Stimulated activated memory B cell treated with anti-CD40 and anti-IgM and Interleukin-4, amounts not matched to agents 10 μg/mL and 1 μg/mL and 100 μg/mL, for 72 hours (primary cell): ENCODE results near the gene TNFAIP2.

Source experiments
- ATAC-seq: fragments of 150-1000 bp; cut with Tn5 transposase; 2 replicates; pipeline ENCODE4 v1.10.0; 2021
- H3K27ac Mint-ChIP-seq: one replicate; pipeline ENCODE4 v1.8.0; 2022; ENCODE audit warnings: mild to moderate bottlenecking, mixed read lengths
- H3K27me3 Mint-ChIP-seq: one replicate; pipeline ENCODE4 v1.8.0; 2022; ENCODE audit warnings: mixed read lengths
- H3K36me3 Mint-ChIP-seq: one replicate; pipeline ENCODE4 v1.8.0; 2022; ENCODE audit warnings: mixed read lengths
- H3K4me1 Mint-ChIP-seq: one replicate; pipeline ENCODE4 v1.8.0; 2022; ENCODE audit warnings: mixed read lengths
- H3K4me3 Mint-ChIP-seq: one replicate; pipeline ENCODE4 v1.8.0; 2022; ENCODE audit warnings: mild to moderate bottlenecking, moderate library complexity, mixed read lengths
- H3K9me3 Mint-ChIP-seq: one replicate; pipeline ENCODE4 v1.8.0; 2022; ENCODE audit warnings: mixed read lengths

TNFAIP2 gene

GRCh38 chr14:103089386-103090335, 33.6 kb upstream of the TNFAIP2 start:
- Mint-ChIP-seq H3K4me3 (no peak overlapping the region), H3K9me3 (no peaks in the 10 kb centered on the region), H3K4me1 (peaks cover 29% of the 10 kb centered on the region), H3K27me3 (peaks cover 21% of the 10 kb centered on the region), H3K27ac (no peak overlapping the region), H3K36me3 (no peaks in the 10 kb centered on the region)
- ATAC-seq: no peak

- no peak for ATAC-seq
- Mint-ChIP-seq H3K36me3 (no peaks in the 10 kb centered on the region), H3K9me3 (no peaks in the 10 kb centered on the region), H3K27me3 (peaks cover 16% of the 10 kb centered on the region), H3K4me3 (peak overlapping the region; percentile 67), H3K27ac (no peak overlapping the region), H3K4me1 (peaks cover 35% of the 10 kb centered on the region)
These were observed 32.7 kb upstream of the TNFAIP2 start for GRCh38 chr14:103090481-103091020.

DNA sequence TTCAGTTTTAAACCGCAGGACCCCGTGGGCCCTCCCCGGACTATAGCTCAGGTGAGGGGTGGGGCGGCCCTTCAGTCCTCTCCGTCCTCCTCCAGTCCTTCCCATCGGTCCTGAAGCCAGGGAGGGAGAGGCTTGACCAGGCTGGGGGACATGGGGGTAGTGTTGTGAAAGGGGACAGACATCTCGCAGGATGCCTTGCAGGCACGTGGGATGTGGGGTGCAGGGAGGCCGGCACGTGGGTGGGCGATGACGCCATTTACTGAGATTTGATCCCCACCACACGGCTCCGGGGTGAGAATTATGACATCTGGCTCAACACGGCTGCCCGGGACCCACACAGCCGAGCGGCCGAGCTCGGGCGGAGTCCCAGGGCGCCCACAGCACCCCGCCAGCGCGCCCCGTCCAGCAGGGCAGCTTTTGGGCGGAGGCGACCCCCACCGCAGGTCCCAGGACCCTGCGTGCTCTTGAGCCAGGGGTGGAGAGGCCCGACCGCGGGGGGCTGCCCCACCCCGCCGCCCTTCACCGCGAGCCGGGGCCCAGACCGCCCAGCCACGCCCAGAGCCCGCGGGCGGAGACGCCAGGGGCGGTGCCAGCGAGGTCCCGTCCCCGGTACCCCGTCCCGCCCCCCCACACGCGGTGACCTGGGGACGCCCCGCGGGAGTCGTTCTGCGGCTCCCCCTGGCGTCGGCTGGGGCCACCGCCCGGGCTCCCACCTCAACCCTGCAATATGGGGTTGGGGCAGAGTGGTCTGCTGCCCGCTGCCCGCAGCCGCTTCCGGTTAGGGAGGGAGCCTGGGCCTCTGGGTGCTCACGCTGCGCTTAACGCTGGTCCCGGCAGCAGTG, 32.0 kb upstream of the TNFAIP2 start:
- Mint-ChIP-seq H3K4me1 (peaks cover 35% of the 10 kb centered on the region), H3K36me3 (no peaks in the 10 kb centered on the region), H3K27ac (no peak overlapping the region), H3K27me3 (peaks cover 12% of the 10 kb centered on the region), H3K9me3 (no peaks in the 10 kb centered on the region), H3K4me3 (peak overlapping the region; percentile 67)
- ATAC-seq: peak; percentile 79

- Mint-ChIP-seq H3K27me3 (peaks cover 12% of the 10 kb centered on the region), H3K4me3 (peak overlapping the region; percentile 51), H3K9me3 (no peaks in the 10 kb centered on the region), H3K4me1 (peaks cover 35% of the 10 kb centered on the region), H3K36me3 (no peaks in the 10 kb centered on the region), H3K27ac (no peak overlapping the region)
- no peak for ATAC-seq
These were observed 31.4 kb upstream of the TNFAIP2 start for GRCh38 chr14:103091883-103092222.

DNA sequence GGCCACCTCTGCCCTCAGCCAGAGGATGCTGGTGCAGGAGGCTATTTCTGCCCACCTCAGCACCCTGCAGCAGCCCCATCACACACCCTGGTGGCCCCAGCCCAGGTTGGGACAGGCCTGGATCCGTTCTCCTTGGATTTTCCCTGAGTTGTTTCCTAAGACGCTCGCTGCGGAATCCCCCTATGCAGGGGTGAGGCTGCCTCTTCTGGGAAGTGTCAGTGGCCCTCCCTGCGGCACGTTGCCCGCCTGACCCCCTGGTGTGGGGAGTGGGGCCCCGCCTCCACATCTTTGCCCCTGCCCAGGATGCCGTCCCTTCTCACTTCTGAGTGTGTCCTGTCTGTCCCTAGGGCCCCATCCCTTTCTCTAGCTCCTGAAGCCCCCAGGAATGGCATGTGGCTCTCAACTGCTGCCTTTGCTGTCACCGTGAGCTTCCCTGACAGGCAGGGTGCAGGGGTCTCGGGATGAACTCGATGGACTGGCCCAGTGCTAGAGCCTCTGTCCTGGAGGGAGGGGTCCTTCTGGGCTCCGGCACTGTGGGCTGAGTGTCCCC, 29.3 kb upstream of the TNFAIP2 start:
- peaks cover 19% of the 10 kb centered on the region for H3K27me3 Mint-ChIP-seq
- no peaks in the 10 kb centered on the region for H3K36me3 Mint-ChIP-seq
- no peak for ATAC-seq
- H3K27ac Mint-ChIP-seq: no peak overlapping the region
- peaks cover 32% of the 10 kb centered on the region for H3K4me1 Mint-ChIP-seq
- H3K4me3 Mint-ChIP-seq: no peak overlapping the region
- no peaks in the 10 kb centered on the region for H3K9me3 Mint-ChIP-seq

- Mint-ChIP-seq H3K9me3 (no peaks in the 10 kb centered on the region), H3K27ac (no peak within 1 kb of the TSS), H3K4me1 (peaks cover 25% of the 10 kb centered on the region), H3K4me3 (no peak within 1 kb of the TSS), H3K36me3 (no peaks in the 10 kb centered on the region), H3K27me3 (peaks cover 19% of the 10 kb centered on the region)
- ATAC-seq: no peak
These were observed 28.7 kb upstream of the TNFAIP2 start, which contains the start of gene EXOC3L4 for GRCh38 chr14:103094406-103095209. Gene EXOC3L4, plus strand, starts transcription at chr14:103094725. Its CDS starts 5,495 bp downstream, at chr14:103100220.

DNA sequence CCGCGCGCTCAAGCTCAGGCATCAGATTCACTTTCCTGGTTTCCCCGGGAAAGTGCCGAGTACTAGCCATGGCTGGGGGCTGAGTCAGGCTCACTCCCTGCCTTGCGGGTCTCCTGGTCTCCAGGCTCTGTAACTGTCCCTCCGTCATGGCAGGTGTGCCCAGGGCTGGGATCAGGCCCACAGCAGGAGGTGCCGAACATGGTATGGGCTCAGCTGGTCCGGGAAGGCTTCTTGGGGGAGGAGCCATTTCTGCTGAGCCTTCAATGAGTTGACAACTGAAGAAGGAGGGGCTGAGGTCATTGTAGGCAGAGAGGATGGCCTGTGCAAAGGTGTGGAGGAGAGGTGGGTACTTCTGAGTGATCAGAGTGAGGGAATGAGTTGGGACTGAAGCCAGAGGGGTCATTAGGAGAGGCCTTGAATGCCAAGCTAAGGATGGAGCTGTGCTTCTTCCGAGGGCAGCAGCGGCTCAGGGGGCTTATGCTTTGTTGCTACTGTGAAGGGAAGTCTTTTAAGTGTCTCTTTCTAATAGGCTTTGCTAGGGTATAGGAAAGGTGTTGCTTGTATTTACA, 28.0 kb upstream of the TNFAIP2 start:
- H3K27me3 Mint-ChIP-seq: peaks cover 19% of the 10 kb centered on the region
- no peaks in the 10 kb centered on the region for H3K9me3 Mint-ChIP-seq
- H3K4me1 Mint-ChIP-seq: peaks cover 30% of the 10 kb centered on the region
- ATAC-seq: no peak
- no peak overlapping the region for H3K27ac Mint-ChIP-seq
- H3K4me3 Mint-ChIP-seq: no peak overlapping the region
- H3K36me3 Mint-ChIP-seq: no peaks in the 10 kb centered on the region

DNA sequence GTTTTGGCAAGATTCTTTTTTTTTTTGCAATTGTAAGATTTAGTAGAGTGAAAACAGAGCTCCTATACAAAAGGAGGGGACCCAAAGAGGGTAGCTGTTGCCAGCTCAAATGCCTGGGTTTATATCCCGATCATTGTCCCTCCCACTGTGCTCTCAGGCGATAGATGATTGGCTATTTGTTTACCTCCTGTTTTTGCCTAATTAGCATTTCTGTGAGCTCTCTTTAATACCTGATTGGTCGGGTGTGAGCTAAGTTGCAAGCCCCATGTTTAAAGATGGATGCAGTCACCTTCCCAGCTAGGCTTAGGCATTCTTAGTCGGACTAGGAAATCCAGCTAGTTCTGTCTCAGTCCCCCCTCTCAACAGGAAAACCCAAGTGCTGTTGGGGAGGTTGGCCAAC, 26.9 kb upstream of the TNFAIP2 start:
- Mint-ChIP-seq H3K4me3 (no peak overlapping the region), H3K4me1 (peaks cover 35% of the 10 kb centered on the region), H3K27ac (peak overlapping the region; percentile 5), H3K9me3 (no peaks in the 10 kb centered on the region), H3K27me3 (peaks cover 19% of the 10 kb centered on the region), H3K36me3 (no peaks in the 10 kb centered on the region)
- no peak for ATAC-seq

DNA sequence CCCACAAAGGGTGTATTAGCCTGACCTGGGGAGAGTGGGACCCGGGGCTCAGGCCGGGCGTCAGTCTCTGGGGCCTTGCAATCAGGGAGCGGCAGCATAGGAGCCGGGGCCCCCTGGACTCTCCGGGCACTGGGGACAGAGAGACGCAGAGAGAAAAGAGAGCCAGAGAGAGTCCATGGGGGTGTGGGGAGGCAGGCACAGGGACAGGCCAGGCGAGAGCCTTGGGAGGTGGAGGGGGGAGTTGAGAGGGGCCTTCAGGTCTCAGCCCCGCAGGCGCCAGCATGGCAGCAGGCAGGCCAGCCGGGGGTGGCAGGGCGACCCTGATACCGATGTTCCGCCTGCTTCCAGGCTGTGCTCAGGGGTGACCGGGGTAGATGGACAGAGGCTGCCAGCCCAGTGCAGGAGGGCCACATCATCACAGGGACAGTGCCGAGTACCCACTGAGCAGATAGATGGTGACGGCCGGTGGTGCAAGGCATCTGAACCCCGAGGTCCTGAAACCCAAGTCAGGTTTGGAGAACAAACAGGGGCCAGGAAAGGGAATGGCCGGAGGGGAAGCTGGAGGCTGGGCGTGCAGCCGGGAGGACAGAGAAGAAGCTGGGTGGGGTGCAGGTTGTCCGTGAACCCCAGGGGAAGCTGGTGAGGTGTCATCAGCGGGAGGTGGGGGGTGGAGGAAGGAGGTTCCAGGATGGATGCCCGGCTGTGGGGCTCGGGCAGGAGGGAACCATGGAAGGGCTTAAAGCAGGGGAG, 25.8 kb upstream of the TNFAIP2 start:
- peaks cover 32% of the 10 kb centered on the region for H3K4me1 Mint-ChIP-seq
- peak; percentile 25 for ATAC-seq

DNA sequence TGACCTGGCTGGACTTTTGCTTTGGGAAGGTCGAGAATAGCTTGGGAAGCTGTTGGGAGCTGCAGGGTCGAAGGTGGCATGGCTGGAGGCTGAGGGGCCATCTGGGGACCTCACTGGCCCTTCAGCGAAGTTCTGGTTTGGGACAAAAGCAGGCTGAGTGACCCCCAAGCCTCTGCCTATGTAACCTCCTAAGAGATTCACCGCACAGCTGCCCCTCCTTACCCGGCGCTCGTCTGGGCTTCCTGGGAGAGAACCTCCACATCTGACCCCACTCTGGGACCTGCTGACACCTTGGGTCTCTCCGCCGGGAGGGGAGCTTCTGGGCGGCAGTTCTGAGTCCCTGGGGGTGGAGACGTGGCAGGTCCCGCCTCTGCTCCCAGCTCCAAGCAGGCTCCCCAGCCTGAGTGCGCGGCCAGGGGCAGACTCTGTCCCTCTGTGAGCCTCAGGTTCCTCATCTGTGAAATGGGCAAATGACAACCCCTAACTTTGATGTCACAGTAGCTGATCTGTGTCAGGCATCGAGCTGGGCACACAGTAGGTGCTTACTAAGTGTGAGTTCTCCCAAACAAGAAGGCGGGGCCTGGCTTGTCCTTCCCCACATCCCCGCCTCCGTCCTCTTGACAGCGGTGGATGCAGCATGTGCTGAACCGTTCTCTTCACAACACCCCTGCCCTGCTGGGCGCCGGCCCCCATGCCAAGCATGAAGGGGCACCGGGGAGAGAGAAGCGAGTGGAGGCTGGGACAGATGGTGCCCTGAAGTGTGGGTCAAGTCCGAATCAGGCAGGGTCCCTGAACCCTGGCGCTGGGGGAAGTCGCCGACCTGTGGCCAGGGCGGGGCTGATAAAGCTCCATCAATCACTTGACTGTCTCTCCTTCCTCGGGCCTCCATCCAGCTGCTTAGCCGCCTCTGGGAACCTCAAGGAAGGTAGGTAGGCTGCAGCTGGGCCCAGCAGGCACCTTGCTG, 25.0 kb upstream of the TNFAIP2 start:
- H3K27me3 Mint-ChIP-seq: peaks cover 26% of the 10 kb centered on the region
- H3K36me3 Mint-ChIP-seq: no peaks in the 10 kb centered on the region
- no peaks in the 10 kb centered on the region for H3K9me3 Mint-ChIP-seq
- no peak overlapping the region for H3K4me3 Mint-ChIP-seq
- peaks cover 39% of the 10 kb centered on the region for H3K4me1 Mint-ChIP-seq
- no peak for ATAC-seq
- peak overlapping the region; percentile 5 for H3K27ac Mint-ChIP-seq

More for the DNA sequence above, 25.8 kb upstream of the TNFAIP2 start:
- H3K4me3 Mint-ChIP-seq: no peak overlapping the region
- H3K36me3 Mint-ChIP-seq: no peaks in the 10 kb centered on the region
- H3K27ac Mint-ChIP-seq: peak overlapping the region; percentile 5
- H3K27me3 Mint-ChIP-seq: peaks cover 19% of the 10 kb centered on the region
- no peaks in the 10 kb centered on the region for H3K9me3 Mint-ChIP-seq

- H3K27me3 Mint-ChIP-seq: peaks cover 32% of the 10 kb centered on the region
- peaks cover 42% of the 10 kb centered on the region for H3K4me1 Mint-ChIP-seq
- no peak overlapping the region for H3K27ac Mint-ChIP-seq
- no peaks in the 10 kb centered on the region for H3K9me3 Mint-ChIP-seq
- no peak overlapping the region for H3K4me3 Mint-ChIP-seq
- ATAC-seq: no peak
- no peaks in the 10 kb centered on the region for H3K36me3 Mint-ChIP-seq
These were observed 24.1 kb upstream of the TNFAIP2 start for GRCh38 chr14:103099081-103099732.

GRCh38 chr14:103099733-103100280, 23.5 kb upstream of the TNFAIP2 start:
- Mint-ChIP-seq H3K4me3 (no peak overlapping the region), H3K4me1 (peaks cover 38% of the 10 kb centered on the region), H3K27ac (peak overlapping the region; percentile 71), H3K36me3 (no peaks in the 10 kb centered on the region), H3K27me3 (peaks cover 37% of the 10 kb centered on the region), H3K9me3 (no peaks in the 10 kb centered on the region)
- ATAC-seq: no peak
